Rectal smooth muscle tissue (tissue), 1 donor: ENCODE results near the gene SPRR3.

Experiments used
- H3K27ac ChIP-seq: one replicate; pipeline ENCODE4 v1.7.0; 2013; ENCODE audit warnings: low read depth, low read length, inconsistent platforms
- H3K27me3 ChIP-seq: one replicate; pipeline ENCODE4 v1.7.0; 2013; ENCODE audit warnings: low read length; ENCODE audit not compliant: control insufficient read depth, insufficient read depth
- H3K36me3 ChIP-seq: one replicate; pipeline ENCODE4 v1.7.0; 2013; ENCODE audit warnings: low read length; ENCODE audit not compliant: control insufficient read depth, insufficient read depth
- H3K4me1 ChIP-seq: one replicate; pipeline ENCODE4 v1.7.0; 2013; ENCODE audit warnings: low read length; ENCODE audit not compliant: control insufficient read depth, insufficient read depth
- H3K4me3 ChIP-seq: one replicate; pipeline ENCODE4 v1.7.0; 2013; ENCODE audit warnings: low read length
- H3K9ac ChIP-seq: one replicate; pipeline ENCODE4 v1.7.0; 2013; ENCODE audit warnings: low read length

Gene SPRR3

GRCh38 chr1:153001382-153001781 is at the start of gene SPRR3:
SPRR3 (plus strand) TSS chr1:153001749; CDS start chr1:153003021, 1,272 bp downstream.
- H3K36me3 ChIP-seq, result no peaks in the 10 kb centered on the region
- H3K9ac ChIP-seq, result no peak within 1 kb of the TSS
- H3K27me3 ChIP-seq, result no peaks in the 10 kb centered on the region
- H3K4me1 ChIP-seq, result no peaks in the 10 kb centered on the region
- H3K27ac ChIP-seq, result no peak within 1 kb of the TSS
- H3K4me3 ChIP-seq, result no peak within 1 kb of the TSS

GRCh38 chr1:152953761-152954160 is 47.8 kb upstream of the SPRR3 start:
- H3K27ac ChIP-seq, result no peak overlapping the region
- no peaks in the 10 kb centered on the region for H3K36me3 ChIP-seq
- H3K9ac ChIP-seq, result no peak overlapping the region
- H3K4me1 ChIP-seq, result no peaks in the 10 kb centered on the region
- no peaks in the 10 kb centered on the region for H3K27me3 ChIP-seq
- no peak overlapping the region for H3K4me3 ChIP-seq

- Histone ChIP-seq H3K27me3 (no peaks in the 10 kb centered on the region), H3K4me3 (no peak overlapping the region), H3K9ac (no peak overlapping the region), H3K4me1 (no peaks in the 10 kb centered on the region), H3K36me3 (no peaks in the 10 kb centered on the region), H3K27ac (no peak overlapping the region)
These were observed 47.1 kb upstream of the SPRR3 start for GRCh38 chr1:152954436-152954835.

- Histone ChIP-seq H3K27ac (no peak overlapping the region), H3K27me3 (no peaks in the 10 kb centered on the region), H3K4me3 (no peak overlapping the region), H3K9ac (no peak overlapping the region), H3K4me1 (no peaks in the 10 kb centered on the region), H3K36me3 (no peaks in the 10 kb centered on the region)
These were observed 44.0 kb upstream of the SPRR3 start for GRCh38 chr1:152957561-152957960.

GRCh38 chr1:152959273-152959672 is 42.3 kb upstream of the SPRR3 start:
- H3K4me1 ChIP-seq, result no peaks in the 10 kb centered on the region
- no peak overlapping the region for H3K4me3 ChIP-seq
- H3K27ac ChIP-seq, result no peak overlapping the region
- H3K27me3 ChIP-seq, result no peaks in the 10 kb centered on the region
- no peaks in the 10 kb centered on the region for H3K36me3 ChIP-seq
- no peak overlapping the region for H3K9ac ChIP-seq

GRCh38 chr1:152959801-152960451 is 41.6 kb upstream of the SPRR3 start:
- Histone ChIP-seq H3K27me3 (no peaks in the 10 kb centered on the region), H3K4me1 (no peaks in the 10 kb centered on the region), H3K9ac (no peak overlapping the region), H3K36me3 (no peaks in the 10 kb centered on the region), H3K27ac (no peak overlapping the region), H3K4me3 (no peak overlapping the region)

- Histone ChIP-seq H3K4me1 (no peaks in the 10 kb centered on the region), H3K4me3 (no peak overlapping the region), H3K27ac (no peak overlapping the region), H3K36me3 (no peaks in the 10 kb centered on the region), H3K9ac (no peak overlapping the region), H3K27me3 (no peaks in the 10 kb centered on the region)
These were observed 41.0 kb upstream of the SPRR3 start for GRCh38 chr1:152960452-152961044.

GRCh38 chr1:152961226-152961891 is 40.2 kb upstream of the SPRR3 start:
- no peak overlapping the region for H3K9ac ChIP-seq
- H3K4me1 ChIP-seq, result no peaks in the 10 kb centered on the region
- no peak overlapping the region for H3K27ac ChIP-seq
- H3K36me3 ChIP-seq, result no peaks in the 10 kb centered on the region
- H3K4me3 ChIP-seq, result no peak overlapping the region
- H3K27me3 ChIP-seq, result no peaks in the 10 kb centered on the region

GRCh38 chr1:152962876-152963415 is 38.6 kb upstream of the SPRR3 start:
- H3K36me3 ChIP-seq, result no peaks in the 10 kb centered on the region
- no peaks in the 10 kb centered on the region for H3K4me1 ChIP-seq
- H3K27me3 ChIP-seq, result no peaks in the 10 kb centered on the region
- H3K27ac ChIP-seq, result no peak overlapping the region
- no peak overlapping the region for H3K4me3 ChIP-seq
- no peak overlapping the region for H3K9ac ChIP-seq

GRCh38 chr1:152964536-152964935 is 37.0 kb upstream of the SPRR3 start:
- Histone ChIP-seq H3K27ac (no peak overlapping the region), H3K4me3 (no peak overlapping the region), H3K36me3 (no peaks in the 10 kb centered on the region), H3K4me1 (no peaks in the 10 kb centered on the region), H3K9ac (no peak overlapping the region), H3K27me3 (no peaks in the 10 kb centered on the region)

- H3K4me3 ChIP-seq, result no peak overlapping the region
- H3K27me3 ChIP-seq, result no peaks in the 10 kb centered on the region
These were observed 35.7 kb upstream of the SPRR3 start for GRCh38 chr1:152965853-152966252.

GRCh38 chr1:152967201-152967600 is 34.3 kb upstream of the SPRR3 start:
- no peak overlapping the region for H3K9ac ChIP-seq
- H3K4me3 ChIP-seq, result no peak overlapping the region

More at GRCh38 chr1:152965853-152966252, 35.7 kb upstream of the SPRR3 start:
- no peaks in the 10 kb centered on the region for H3K36me3 ChIP-seq
- no peaks in the 10 kb centered on the region for H3K4me1 ChIP-seq
- no peak overlapping the region for H3K9ac ChIP-seq
- H3K27ac ChIP-seq, result no peak overlapping the region

More at GRCh38 chr1:152967201-152967600, 34.3 kb upstream of the SPRR3 start:
- Histone ChIP-seq H3K27ac (no peak overlapping the region), H3K4me1 (no peaks in the 10 kb centered on the region), H3K27me3 (no peaks in the 10 kb centered on the region), H3K36me3 (no peaks in the 10 kb centered on the region)
